Posterior vena cava (tissue), 2 donors: ENCODE results near the gene PNKD. TPM values are rescaled to one million over a fixed set of nuclear protein-coding genes. Genes with fewer than 3 reads are reported as not detected.
A peak's percentile ranks its signal among the peaks of the same experiment; 100 is the strongest.
"Not testable (repeated sequence)": the region's sequence is repeated elsewhere in the genome, so short reads cannot be mapped to it uniquely, and the experiment has no call there.

Experiments
- DNase-seq: peaks from one replicate; pipeline ENCODE4 v3.0.0-alpha.2; 2020; ENCODE audit warnings: low spot score
- intact Hi-C, 2 donors: fragments of 100-400 bp; cut with DNase I; formaldehyde crosslinking; loops; one replicate each; pipeline versions ENCODE4 v1.14.1 to v1.14.2; 2022 to 2023
- total RNA-seq, 2 donors: library from RNA; stranded (reverse); fragmentation: NEBNext Ultra II Directional; extraction: Animal tissue kit (Norgen Biotek cat#: 25700); gene quantifications; one replicate each; pipeline ENCODE4 v1.2.1, GENCODE V29; 2021
- donor health status: DM: yes; HTN: yes; CAD: no.
- donor health status: DM: yes; HTN: yes; CAD: no.

The PNKD gene
- total RNA-seq, 2 donors from 2014 or later: 29.8 to 45.3 TPM

DNA sequence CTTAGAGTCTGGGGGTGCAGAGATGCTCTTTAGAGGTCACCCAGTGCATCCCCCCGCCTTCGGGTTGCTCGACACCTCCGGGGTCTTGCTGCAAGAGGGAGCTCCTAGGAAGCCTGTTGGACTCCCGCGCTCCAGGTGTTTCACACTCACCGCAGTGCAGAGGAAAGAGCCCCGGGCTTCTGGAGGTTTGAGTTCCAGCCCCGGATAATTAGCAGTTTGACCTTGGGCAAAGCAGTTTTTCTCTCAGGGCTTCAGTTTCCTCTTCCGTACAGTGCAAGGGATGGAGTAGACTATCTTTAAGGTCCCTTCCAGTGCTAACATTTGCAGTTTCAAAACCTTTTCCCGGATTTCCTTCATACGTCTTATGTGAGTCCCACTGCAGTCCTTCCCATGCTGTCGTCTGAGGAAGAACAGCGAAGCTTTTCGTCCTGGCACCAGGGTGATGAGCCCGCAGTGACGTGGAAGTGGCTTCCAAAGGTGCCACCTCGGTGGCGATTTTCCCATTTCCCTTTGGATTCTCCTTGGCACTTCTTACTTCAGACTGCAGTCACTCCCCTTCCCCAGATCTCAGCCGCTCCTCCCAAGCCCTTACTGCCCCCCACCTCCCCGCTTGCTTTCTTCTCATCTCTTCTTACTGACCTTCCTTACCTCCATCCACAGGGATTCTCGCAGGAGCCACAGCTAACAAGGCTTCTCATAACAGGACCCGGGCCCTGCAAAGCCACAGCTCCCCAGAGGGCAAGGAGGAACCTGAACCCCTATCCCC is 585 bp downstream of the PNKD start:
- DNase-seq: peak; percentile 84
- intact Hi-C loops: loop anchor here in 1 of 2 donors (5.0 kb wide), 1 partner anchor 126 kb away; the partner anchor contains the start of gene CTDSP1

DNA sequence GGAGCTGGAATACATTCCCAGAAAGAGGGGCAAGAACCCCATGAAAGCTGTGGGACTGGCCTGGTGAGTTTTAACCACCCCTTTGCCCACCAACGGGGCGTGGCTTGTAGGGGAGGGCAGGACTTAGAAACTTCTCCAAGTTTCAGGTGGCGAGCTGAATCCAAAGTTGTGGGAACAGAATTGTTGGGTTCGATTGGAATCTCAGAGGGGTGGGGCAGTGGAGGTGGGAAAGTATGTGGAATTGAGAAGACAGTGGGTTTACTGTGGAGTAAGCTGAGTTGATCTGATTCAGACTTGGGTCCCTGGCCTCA is 1.1 kb downstream of the PNKD start:
- DNase-seq: no peak
- intact Hi-C loops: loop anchor here in 1 of 2 donors (5.0 kb wide), 1 partner anchor 126 kb away; the partner anchor contains the start of gene CTDSP1

DNA sequence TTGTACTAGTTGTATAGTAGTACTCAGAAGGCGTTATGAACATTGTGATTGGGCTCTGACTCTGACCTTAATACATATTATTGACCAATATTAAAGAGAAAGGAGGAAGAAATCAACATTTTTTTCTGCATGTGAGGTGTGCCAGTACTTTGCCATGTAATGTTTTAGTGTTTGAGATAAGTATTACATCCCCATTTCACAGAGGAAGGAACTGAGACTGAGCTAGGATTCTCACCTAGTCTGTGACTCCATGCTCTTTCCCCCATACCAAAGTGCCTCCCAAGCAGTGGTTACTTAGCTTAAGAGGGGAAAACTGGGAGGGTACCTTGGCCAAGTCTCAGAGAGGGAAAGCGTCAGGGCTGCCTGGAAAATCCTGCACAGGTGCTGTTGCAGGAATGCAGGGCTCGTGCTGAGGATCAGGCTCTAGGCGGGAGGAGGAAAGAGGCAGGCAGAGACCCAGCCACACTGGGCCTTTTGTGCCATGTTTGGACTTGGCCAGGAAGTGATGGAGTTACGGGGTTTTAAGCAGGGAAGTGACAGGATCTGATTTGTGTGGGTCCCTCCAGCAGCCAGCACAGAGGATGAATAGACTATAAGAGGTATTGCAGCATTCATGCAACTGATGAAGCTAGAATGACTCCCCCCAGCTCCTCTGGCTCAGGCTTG is 1.7 kb downstream of the PNKD start:
- intact Hi-C loops: loop anchor here in 1 of 2 donors (5.0 kb wide), 1 partner anchor 125 kb away; the partner anchor contains the start of gene CTDSP1
- no peak for DNase-seq

GRCh38 chr2:218272531-218273212 is 2.4 kb downstream of the PNKD start:
- intact Hi-C loops: loop anchor here in 1 of 2 donors (5.0 kb wide), 1 partner anchor 125 kb away; the partner anchor contains the start of gene CTDSP1
- DNase-seq: peak; percentile 95

DNA sequence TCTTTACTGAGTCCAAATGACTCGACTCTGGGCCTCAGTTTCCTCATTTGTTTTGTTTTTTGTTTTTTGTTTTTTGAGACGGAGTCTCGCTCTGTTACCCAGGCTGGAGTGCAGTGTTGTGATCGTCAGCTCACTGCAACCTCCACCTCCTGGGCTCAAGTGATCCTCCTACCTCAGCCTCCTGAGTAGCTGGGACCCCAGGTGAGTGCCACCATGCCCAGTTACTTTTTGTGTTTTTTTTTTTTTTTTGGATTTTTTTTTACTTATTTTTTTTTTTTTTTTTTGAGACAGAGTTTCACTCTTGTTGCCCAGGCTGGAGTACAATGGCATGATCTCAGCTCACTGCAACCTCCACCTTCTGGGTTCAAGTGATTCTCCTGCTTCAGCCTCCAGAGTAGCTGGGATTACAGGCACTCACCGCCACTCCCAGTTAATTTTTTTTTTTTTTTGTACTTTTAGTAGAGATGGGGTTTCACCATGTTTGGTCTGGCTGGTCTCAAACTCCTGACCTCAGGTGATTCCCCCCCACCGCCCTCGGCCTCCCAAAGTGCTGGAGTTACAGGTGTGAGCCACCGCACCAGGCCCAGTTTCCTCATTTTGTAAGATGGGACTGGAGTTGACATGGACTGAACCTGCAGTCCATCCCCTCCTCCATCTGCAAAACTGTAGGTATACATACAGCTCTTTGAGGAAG is 3.0 kb downstream of the PNKD start:
- intact Hi-C loops: loop anchor here in 1 of 2 donors (5.0 kb wide), 1 partner anchor 124 kb away; the partner anchor contains the start of gene CTDSP1
- DNase-seq: not testable (repeated sequence)

DNA sequence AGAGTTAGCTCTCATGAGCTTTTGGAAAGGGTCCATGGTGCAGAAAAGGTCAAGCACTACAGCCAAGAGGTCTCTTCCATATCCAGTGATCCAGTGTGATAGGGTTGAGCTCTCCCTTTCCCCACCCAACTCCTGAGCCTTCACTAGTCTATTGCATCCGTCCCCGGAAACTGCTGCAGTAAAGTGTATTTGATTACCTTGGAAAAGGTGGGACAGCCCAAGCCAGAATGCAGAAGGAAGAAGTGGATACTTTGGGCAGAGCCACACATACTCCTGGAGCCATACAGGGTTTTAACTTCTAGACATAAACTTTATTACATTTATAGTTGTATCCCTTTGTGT is 3.6 kb downstream of the PNKD start:
- intact Hi-C loops: loop anchor here in 1 of 2 donors (5.0 kb wide), 1 partner anchor 123 kb away; the partner anchor contains the start of gene CTDSP1
- no peak for DNase-seq

- intact Hi-C loops: loop anchor here in 1 of 2 donors (5.0 kb wide), 1 partner anchor 123 kb away; the partner anchor contains the start of gene CTDSP1
- DNase-seq: no peak
Observed at GRCh38 chr2:218274586-218274985, 4.3 kb downstream of the PNKD start.

GRCh38 chr2:218275371-218276072 is 5.2 kb downstream of the PNKD start:
- DNase-seq: no peak
- intact Hi-C loops: no loop called here

DNA sequence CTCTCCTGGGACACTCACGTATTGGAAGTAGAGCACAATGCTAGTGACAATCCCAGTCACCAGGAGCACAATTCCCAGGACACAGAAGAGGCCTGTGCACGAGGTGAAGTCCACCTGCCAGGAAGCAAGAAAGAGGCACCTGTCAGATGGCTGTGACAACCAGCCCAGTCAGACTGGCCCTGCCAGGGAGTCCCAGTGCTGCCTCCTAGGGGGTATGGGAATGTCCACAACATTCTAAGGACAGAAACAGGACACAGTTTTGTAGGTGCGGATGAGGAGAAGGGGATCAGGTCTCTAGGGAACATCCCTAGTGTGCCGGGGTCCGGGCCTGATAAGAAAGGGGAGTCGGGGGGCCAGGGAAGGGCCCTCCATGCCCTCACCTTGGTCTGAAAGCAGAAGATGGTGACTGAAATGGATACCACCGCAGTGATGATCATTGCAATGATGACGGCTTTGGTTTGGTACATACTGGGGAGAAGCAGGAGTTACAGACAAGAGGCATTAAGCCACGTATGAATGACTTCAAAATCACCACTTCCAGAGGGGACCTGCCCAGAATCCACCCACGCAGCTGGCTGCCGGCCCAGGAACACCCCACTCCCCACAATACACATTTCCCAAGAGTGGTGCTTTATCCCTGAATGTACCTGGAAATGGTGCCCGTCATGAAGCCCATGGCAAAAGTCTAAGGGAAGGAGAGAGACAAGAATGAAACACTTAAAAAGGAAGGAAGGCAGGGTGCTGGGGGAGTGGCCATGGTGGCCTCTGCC is 6.9 kb downstream of the PNKD start:
- no peak for DNase-seq
- intact Hi-C loops: no loop called here

- intact Hi-C loops: no loop called here
- no peak for DNase-seq
Observed at GRCh38 chr2:218277921-218278320, 7.6 kb downstream of the PNKD start.

DNA sequence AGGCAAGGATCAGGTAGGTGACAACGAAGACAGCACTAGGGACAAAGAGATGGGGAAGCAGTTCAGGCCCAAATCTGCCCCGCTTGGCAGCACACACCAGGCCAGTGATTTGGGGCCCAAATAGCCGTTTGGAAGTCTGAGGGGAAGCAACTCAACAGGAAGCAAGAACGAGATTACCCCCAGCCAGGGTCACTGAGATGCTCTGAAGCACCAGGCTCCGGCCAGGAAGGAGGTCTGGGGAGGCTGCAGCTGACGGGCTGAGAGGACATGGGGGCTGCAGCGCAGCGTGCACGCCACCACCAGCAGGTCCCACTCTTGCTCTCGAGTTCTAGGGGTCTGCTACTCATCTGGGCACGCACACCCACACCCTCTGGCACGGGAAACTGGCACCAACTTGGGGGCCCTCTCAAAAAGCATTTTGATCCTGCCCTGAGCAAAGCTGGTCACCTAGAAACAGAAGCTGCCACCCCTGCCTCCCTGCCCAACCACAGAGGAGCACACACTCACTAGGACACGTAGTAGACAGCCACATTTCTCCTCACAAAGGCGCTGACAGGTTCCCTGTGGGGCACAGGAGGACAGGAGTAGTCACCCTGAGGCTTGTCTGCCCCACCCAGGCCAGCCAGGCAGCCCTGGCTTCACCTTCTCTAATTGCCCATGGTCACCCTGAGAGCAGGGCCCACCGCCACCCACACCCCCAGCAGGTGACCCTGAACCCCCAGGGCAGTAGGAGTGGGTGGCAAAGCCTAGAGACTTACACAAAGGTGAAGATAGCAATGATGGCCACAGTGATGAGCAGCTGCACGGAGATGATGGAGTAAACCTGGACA is 8.4 kb downstream of the PNKD start:
- intact Hi-C loops: no loop called here
- no peak for DNase-seq

GRCh38 chr2:218280260-218280870 is 10.0 kb downstream of the PNKD start:
- intact Hi-C loops: no loop called here
- no peak for DNase-seq

GRCh38 chr2:218281449-218281848 is 11.1 kb downstream of the PNKD start:
- intact Hi-C loops: no loop called here
- DNase-seq: no peak

DNA sequence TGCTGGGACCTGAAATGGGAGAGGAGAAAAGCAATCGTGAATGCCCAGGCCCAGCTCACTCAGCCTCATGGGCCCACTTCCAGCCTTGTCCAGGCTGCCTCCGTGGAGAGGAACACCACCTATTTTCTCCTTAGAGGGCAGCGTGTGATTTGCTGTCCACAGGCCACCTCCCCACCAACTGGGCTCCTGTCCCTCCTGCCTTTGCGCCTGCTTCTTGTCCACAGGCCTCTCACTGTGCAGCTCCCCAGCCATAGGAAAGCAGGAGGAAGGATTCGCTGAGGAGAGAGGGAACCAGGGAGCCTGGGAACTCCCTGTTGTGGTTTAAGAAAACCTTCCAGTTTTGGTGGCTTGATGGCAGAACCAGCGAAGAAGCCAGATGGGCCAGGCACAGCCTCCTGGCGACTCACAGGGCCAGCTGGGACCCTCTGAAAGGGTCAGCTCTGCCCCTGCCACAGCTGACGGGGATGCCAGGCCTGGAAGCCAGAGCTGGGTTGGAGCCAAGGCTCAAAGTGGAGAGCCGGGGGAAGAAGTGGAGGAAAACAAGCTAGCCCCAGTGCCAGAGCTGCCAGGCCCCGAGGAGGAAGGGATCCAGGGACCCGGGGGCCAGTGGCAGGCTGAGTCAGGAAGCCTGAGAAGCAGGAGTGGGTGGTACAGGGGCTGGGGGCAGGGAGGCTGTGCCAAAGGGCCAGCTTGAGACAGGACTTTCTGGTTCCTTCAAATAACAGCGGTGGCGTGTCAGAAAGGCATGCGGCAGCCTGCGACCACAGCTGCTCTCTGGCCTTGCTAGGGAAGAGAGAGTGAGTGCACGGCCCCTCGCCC is 12.1 kb downstream of the PNKD start:
- DNase-seq: no peak
- intact Hi-C loops: no loop called here

- DNase-seq: no peak
Observed at GRCh38 chr2:218284106-218284811, 13.9 kb downstream of the PNKD start.

More at GRCh38 chr2:218284106-218284811, 13.9 kb downstream of the PNKD start:
- intact Hi-C loops: no loop called here
